Measurements from ENCODE around the gene COL11A2.

COL11A2 gene

DNA sequence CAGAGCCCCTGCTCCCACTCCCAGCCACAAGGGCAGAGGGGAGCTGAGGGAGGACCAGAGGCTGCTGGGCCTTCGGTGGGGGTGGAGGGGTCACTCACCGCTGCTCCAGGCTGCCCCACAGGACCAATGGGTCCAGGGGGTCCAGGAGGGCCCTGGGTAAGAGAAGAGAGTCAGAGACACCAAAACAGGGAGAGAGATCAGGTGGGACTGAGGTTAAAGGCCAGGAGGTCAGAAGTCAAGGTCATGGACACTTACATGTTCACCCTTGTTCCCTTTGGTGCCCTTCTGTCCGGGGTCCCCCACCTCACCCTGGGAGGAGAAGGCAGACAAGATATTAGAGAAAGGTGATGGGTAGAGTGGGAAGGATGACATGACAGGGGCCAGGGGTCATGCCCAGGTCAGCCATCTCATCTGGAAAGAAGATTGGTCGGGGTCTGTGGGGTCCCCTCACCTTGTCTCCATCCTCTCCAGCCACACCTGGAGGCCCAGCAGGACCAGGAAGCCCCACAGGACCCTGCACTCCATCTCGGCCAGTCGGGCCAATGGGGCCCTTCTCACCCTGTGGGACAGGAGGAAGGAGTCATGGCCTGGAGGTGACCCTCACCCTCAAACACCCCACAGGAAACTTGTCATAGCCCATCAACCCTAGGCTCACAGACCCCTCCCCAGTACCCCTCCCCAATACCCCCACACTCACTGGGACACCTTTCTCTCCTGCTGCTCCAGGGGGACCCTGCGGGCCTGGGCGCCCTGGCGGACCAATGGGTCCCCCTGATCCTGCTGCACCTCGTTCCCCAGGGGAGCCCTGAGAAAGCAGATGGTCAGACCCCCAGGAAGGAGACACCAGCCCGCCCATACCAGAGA is 21.0 kb downstream of the COL11A2 start:
- no peak for DNase-seq

DNA sequence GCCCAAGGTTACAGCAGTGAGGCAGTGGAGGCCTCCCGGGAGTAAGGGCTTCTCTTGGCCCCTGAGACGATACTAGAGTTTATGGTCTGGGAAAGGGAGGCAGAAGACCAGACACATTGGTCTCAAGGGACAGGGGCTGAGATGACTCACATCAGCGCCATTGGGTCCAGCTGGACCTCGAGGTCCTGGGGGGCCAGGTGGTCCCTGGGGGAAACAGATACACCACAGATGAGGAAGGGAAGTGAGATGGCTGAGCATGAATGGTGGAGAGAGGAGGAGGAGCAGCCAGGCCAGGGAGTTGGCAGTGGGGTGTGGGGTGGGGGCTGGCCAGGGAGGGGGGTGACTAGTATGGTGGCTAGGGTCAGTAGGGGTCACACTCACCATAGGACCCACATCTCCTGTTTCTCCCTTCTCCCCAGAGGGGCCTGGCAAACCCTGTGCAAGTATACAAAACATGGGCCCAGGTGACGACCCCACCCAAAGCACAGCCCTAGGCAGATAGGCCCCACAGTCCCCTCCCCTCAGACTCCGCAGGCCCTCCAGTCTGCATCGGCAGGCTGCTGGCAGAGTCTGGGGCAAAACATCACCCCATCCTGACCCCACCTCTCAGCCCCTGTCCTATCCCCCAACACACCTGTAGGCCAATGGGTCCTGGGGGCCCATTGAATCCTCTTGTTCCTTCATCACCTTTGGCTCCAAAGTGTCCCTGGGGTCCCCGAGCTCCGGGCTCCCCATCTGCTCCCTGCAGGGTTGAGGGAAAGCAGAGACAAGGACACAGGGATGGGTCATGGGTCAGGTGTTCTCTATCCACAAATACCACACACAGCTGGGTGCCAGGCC is 21.9 kb downstream of the COL11A2 start:
- DNase-seq = no peak

DNA sequence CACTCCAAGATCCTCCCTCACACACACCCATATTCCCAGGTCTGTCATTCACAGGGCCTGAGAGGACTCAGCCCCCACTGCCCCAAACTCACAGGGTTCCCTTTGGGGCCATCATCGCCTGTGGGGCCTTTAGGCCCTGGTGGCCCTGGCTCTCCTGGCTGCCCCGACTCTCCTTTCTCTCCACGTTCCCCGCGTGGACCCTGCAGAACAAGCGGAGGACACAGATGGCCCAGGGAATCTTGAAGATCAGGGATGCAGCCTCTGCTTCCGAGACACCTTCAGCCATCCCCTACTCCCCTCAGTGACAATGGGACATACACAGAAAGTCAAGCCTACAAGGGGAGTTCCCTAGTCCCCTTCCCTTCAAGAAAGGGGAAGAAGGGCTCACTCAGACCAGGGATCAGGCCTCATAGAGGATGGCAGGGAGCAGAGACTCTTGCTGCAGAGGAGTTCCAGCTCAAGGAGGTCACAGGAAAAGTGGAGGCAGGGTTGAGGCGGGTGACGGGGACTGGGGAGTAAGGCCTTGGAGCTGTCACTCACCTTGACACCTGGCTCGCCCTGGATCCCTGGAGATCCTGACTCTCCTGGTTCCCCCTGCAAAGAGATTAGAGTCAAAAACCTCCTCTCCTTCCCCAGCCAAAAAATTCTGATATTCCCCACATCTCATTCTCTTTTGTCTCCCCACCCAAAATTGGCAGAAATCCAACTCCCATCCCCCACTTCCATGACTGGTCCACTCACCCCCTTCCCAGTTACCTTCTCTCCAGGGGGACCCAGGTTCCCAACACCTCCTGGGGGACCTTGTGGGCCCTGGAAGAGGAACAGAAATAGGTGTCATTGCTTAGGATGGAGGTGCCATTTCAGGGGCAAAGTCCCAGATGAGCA is 22.7 kb downstream of the COL11A2 start:
- DNase-seq = no peak

DNA sequence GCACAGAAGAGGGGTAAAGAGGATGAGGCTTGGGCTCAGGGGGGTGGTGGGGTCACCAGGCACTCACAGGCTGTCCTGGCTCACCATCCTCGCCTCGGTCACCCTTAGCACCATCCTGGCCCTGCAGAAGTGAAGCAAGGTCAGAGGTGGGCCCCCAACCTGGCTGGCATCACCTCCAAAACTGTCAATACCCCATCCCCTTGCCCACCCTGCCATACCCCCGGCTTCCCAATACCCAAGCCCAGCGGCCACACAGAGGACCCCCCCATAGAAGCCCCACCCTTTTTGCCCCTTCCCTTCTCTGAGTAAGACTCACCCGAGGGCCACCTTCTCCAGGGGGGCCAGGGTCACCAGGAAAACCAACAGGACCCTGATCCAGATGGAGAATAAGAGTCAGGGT is 23.6 kb downstream of the COL11A2 start:
- no peak for DNase-seq

DNA sequence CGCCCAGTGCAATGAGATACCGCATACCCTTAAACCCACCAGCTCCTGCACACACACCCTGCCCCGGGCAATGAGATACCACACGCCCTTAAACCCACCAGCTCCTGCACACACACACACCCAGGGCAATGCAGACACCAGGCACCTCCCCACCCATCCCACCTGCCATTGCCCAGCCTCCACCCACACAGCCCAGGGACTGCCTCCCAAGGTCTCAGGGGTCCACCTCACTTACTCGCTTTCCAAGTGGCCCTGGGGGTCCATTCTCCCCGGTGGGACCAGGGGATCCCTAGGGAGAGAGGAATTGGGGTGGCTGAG is 24.0 kb downstream of the COL11A2 start:
- no peak for DNase-seq

DNA sequence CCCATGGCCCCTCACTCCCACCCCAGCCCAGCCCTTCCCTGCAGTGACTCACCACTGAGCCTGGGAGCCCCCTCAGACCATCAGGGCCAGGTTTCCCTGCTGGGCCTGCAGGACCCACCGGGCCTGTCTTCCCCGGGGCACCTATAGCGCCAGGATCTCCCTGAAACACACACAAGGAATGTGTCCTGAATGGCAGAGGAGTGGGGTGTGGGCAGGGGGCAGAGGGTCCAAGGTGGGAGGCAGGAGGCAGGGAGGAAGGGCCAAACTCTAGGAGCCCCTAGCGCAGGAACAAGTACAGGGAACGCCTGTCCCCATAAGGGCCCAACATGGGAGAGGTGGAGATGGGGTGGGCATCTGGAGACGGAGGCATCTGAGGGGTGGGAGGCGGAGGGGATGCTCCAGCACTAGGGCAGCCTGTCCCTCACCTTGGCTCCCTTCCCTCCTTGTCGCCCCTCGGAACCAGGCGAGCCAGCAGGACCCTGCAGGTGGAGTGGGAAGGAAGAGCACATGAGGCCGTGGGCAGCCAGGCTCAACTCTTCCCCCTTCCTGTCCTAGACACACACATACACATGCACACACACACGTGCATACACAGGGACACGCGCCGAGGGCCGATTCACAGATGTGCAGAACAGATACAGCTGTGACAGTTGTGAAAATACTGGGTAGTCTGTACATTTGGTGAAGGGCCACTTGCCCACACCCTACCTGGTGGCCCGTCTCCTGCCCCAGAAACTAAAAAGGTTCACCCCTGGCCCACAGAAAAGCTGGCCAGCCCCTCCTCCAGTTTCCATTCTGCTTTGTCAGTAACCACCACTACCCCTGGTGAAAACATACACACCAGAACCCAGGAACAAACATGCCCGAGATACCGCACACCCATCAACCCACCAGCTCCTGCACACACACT is 24.6 kb downstream of the COL11A2 start:
- DNase-seq = no peak

DNA sequence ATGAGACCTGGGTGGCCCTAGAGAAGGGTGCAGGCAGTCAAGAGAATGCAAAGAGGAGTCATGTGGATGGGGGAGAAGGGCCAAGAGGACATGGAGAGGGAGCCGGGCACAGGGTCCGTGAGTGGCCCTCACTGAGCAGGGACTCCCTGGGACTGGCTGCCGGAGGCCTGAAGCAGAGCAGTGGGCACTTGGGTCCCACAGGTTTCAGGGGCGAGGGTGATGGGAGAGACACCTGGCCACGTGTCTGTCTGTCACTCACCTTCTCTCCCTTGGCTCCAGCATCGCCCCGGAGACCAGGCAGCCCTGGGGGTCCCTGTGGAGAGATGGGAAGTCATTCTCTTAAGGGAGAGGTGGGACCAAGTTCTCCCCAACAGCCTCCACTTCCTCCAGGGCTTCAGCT is 25.5 kb downstream of the COL11A2 start:
- no peak for DNase-seq

DNA sequence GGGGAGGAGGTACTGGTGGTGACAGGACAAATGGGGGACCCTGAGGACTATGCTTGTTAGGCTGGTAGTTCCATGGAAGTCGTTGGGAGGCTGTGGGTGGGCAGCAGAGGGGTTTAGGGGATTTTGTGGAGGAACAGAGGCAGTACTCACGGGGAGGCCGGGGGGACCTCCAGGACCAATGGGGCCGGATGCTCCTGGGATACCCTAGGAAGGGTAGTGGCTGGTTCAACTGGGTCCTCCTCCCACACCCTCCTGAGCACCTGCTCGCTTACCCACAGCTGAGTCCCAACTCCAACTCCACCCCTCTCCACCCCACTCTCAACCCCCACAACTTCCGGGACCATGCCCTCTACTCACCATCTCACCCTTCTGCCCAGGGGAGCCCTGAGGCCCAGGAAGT is 25.9 kb downstream of the COL11A2 start:
- no peak for DNase-seq

DNA sequence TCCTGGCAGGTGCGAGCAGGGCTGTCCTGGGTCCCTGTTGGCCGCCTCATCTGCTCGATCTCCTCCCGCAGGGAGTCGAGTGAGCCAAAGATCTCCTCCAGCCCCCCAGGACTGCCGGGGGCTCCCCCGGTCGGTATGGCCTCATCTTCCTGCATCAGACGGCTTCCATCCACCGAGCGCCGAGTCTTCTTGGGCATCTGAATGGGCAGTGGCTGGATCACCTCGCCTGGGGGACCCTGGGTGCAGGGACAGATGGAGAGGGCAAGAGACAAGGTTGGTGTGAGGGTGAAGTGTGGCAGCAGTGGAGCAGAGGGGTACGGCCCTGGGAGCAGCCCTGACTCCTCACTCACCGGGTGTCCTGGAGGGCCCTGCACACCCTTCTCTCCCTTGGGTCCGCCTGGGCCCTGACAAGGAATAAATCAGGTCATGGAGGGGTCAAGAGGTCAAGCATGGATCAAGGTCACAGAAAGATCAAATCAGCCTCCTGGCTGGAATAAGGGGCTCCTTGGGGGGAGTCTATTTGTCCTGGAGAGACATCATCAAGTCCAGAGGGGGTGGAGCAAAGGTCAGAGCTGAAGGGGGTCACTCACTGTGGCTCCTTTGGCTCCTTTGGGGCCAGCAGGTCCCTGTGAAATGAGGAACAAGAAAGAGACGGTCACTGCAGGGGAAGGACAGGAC is 26.5 kb downstream of the COL11A2 start:
- no peak for DNase-seq

DNA sequence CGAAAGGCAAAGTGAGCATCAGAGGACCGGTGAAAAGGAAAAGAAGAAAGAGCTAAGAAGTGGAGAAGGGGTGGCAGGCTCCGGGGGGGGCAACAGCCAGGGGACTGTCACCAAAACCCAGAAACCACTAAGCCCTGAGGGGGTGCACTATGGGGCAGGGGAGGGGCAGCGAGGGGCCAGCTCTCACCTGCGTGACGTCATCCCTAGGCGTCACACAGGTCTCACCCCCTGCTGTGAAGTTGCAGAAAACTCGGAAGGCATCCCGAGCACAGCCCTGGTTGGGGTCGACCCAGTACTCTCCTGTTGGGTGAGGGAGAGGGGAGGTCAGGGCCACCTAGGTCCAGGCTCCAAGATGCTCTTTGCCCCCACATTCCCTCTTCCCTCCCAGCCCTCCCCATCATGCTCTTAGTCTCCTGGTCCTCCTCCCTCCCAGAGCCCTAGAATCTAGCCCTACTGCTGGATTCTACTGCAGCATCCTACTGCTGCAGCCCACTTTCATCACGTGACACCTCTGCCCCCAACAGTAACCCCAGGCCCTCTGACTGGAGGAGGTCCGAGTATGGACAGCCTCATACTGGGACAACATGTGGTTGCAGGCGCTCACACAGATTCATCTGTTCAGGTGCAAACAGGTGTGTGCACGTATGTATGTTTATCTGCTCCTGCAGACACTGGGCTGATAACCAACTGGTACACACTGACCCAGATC is 27.4 kb downstream of the COL11A2 start:
- no peak for DNase-seq

DNA sequence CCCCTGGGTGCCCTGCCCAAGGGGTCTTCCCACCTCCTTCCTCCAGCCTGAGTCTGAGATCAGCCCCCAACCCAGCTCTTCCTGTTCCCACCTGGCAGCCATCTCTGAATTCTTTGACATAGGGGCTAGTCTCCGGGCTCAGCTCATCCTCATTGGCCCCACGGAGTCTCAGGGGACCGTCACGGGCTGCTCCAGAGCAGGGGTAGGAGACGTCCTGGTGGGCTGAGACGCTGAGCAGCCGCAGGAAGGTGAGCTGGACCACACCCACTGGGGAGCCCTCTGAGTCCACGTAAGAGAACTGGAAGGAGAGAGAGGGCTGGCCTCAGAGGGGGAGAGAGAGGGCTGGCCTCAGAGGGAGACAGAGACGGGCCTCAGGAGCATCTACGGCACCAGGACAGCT is 28.1 kb downstream of the COL11A2 start:
- DNase-seq = no peak

DNA sequence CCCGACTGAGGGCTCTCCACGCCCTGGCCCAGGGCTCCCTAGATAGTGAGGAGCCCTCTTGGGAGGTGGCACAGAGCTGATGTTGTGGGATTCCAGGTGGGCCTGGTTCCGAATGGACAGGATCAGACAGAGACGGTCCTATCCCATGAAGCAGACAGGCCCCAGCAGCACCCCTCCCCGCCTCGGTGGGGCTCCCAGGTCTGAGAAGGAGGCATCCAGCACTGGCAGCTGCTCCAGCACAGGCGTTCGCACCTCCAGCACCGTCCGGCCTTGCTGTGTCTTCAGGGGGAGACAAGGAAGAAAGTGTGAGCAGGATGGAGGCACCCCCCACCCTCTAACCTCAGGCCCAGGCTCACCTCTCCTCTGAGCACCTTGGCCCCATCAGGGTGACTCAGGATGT is 28.7 kb downstream of the COL11A2 start:
- no peak for DNase-seq

DNA sequence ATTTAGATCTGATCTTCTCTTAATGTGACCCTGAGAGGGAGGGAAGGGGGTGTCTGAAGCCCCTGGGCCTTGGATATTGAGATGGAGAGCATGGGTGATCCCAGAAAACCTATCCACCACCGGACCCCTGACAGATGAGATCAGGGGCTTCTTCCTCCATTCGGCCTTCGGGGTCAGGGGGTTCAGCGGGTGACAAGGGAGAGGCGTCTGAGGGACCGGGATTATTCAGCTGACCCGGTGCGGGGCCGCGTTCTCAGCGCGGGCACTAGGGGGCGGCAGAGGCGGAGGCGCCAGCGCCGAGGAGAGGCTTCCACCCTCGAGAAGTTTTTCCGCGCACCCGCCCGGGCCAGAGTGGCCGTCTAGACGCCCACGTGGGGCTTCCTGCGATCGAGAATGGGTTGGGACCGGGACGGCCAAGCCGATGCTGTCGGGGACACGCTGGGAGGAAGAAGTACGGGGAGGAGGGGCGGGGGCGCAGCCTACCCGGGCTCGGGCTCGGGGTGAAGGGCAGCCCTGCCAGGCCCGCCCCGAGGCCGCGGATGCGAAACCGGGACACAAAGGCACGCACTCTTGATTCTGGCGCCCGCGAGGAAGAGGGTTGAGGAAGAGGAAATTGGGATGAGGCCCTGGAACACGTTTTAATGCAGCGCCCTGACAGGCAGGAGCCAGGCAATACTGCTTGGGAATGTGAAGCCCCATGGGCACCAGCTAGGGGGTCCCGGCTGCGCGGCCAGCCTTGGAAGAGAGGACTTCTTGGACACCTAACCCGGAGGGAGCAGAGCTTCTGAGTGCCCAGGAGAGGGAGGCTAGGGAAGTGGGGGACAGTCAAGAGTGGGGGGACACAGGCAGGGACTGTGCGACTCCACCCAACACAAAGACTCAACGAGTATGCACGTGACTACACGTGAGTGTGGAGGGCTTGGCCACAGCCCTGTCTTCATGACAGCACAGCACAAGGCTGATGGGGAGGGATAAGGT is 30.6 kb downstream of the COL11A2 start:
- peak; percentile 87 to 90 for DNase-seq

DNA sequence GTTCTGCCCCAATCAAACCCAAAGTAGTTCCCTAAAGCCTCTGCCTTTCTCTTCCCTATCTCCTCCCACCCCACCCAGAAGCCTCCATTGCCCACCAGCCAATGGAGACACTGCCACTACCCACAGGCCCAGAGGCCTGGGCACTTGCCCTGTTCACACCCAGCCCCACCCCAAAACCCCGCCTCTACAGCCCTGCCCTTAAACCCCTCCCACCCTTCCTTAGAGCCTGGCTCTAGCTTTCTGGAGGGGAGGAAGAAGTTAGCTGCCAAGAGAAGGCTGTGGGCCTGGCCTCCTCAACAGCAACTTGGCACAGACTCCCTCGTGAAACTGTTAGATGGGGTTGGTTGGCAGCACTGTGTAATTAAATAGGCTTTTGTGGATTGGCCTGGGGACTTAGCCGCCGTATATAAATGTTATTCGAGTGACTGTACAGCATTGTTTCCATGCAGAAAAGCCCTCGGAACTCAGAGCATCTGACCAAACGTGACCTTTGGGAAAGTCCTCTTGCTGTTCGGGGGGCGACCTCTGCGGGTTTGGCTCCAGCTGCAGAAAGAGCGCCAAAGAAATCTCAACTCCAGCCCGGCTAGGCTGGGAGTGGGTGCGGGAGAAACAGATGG is 31.4 kb downstream of the COL11A2 start:
- DNase-seq = no peak

DNA sequence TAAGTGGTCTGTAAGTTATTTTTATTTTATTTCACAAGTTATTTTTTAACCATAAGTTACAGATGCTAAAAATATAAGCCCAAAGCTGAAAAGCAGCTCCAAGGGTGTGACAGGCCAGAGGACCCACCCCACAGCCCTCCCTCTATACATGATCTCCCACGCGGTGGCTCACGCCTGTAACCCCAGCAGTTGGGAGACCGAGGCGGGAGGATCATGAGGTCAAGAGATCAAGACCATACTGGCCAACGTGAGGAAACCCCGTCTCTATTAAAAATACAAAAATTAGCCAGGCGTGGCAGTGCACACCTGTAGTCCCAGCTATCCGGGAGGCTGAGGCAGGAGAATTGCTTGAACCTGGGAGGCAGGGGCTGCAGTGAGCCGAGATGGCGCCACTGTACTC is 32.2 kb downstream of the COL11A2 start:
- DNase-seq = no peak

DNA sequence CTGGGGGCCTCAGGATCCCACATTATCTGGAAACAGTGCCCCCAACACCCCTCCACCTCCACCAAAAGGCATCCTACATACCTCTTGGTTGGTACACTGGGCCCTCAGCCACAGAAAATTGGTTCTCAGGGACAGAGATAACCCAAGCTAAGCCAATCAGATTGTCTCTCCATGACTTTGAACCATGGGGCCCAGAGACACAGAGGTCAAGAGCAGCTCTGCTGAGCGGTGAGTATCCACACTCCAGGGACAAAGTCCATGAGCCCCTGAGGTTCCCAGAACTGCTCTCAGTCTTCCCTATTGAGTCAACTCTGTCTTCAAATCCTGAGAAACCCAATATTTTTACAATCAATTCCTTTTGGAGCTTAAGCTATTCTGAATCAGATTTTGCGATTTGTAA is 35.3 kb downstream of the COL11A2 start:
- DNase-seq = no peak

DNA sequence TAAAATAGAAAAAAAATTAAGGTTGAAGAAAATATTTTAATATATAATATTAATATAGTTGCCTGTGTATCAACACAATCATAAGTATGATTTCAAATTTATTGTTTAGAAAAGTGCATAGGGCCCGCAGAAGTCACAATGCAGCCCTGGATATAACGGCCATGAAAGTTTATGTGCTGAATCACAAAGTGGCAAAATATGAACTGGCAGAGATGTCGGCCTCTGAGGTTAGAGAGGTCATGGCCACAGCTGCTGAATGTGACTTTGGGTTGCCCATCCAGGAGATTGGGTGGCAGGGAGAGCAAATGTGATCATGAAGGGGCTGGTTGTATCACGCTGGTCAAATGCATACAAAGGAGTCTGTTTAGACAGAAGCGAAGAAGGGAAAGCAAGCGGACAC is 35.7 kb downstream of the COL11A2 start:
- no peak for DNase-seq

DNA sequence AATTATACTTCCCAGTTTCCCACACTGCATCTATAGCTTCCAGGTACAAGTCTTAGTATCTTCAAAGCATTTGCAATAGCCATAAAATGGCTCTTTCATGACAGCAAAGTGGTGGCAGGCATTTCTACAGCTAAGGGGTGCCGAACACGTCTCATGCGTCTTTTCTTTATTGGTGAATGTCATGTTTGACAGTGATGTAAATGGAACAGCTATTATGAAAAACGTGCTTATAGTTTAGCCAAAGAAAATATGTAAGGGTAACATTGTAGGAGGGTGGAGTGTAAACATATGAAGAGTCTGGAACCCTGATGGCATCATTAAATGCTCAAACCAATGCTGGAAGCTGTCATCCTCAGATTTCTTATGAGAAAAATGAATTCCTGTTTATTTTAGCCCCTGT is 37.9 kb downstream of the COL11A2 start:
- no peak for DNase-seq

DNA sequence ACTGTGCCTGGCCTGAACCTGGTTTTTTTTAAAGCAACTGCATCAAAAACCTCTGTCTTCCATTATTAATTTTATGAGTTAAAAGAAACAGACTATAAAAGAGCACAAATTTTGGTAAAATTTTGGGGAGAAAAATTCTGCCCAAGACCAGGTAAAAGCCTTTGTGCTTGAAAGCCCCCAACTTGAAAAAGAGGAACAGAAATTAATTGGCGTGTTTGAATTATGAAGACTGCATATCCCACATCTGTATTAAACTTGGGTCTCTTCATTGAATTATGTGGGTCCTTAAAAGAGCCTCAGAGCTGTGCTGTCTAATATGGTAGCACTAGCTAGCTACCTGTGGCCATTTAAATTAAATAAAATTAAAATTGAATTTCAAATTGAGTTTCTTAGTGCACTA is 41.2 kb downstream of the COL11A2 start:
- DNase-seq = no peak
